MM.1S (cell line): ENCODE results near the gene SEMA6A.

ENCODE experiments used
- DNase-seq: peaks from one replicate; pipeline ENCODE4 v3.0.0-alpha.2; 2015
- H2AFZ ChIP-seq: fragments of 300-600 bp; sonication (generic); 2 replicates; pipeline ENCODE4 v1.6.0; 2016; ENCODE audit warnings: antibody characterized with exemption, low read length
- H3F3A ChIP-seq: fragments of 300-600 bp; sonication (generic); 2 replicates; pipeline ENCODE4 v1.6.1; 2016; ENCODE audit warnings: mild to moderate bottlenecking, antibody characterized with exemption, low read length, moderate library complexity, mixed read lengths; ENCODE audit not compliant: insufficient read depth
- H3K27ac ChIP-seq: fragments of 300-600 bp; sonication (generic); 2 replicates; pipeline ENCODE4 v1.5.1; 2016; ENCODE audit warnings: mild to moderate bottlenecking, low read length
- H3K27me3 ChIP-seq: fragments of 300-600 bp; sonication (generic); replicated peaks from 2 replicates; pipeline ENCODE4 v1.6.0; 2016; ENCODE audit warnings: low read length; ENCODE audit not compliant: insufficient read depth
- H3K36me3 ChIP-seq: fragments of 300-600 bp; sonication (generic); replicated peaks from 2 replicates; pipeline ENCODE4 v1.6.1; 2016; ENCODE audit warnings: mild to moderate bottlenecking, low read length, mixed read lengths; ENCODE audit not compliant: insufficient read depth
- H3K4me1 ChIP-seq: fragments of 300-600 bp; sonication (generic); 2 replicates; pipeline ENCODE4 v1.6.1; 2016; ENCODE audit warnings: low read length, mixed read lengths
- H3K4me2 ChIP-seq: fragments of 300-600 bp; sonication (generic); 2 replicates; pipeline ENCODE4 v1.6.0; 2016; ENCODE audit warnings: low read depth, low read length
- H3K4me3 ChIP-seq: fragments of 300-600 bp; sonication (generic); 2 replicates; pipeline ENCODE4 v1.5.1; 2016; ENCODE audit warnings: low read length, mixed read lengths
- H3K79me2 ChIP-seq: fragments of 300-600 bp; sonication (generic); 2 replicates; pipeline ENCODE4 v1.6.1; 2016; ENCODE audit warnings: mixed run types, low read length, mixed read lengths
- H3K9ac ChIP-seq: fragments of 300-600 bp; sonication (generic); 2 replicates; pipeline ENCODE4 v1.6.1; 2016; ENCODE audit warnings: low read length, mixed read lengths
- H3K9me2 ChIP-seq: fragments of 300-600 bp; sonication (generic); replicated peaks from 2 replicates; pipeline ENCODE4 v1.6.1; 2016; ENCODE audit warnings: mild to moderate bottlenecking, low read length, mixed read lengths; ENCODE audit not compliant: insufficient read depth
- H3K9me3 ChIP-seq: fragments of 300-600 bp; sonication (generic); replicated peaks from 2 replicates; pipeline ENCODE4 v1.6.1; 2016; ENCODE audit warnings: mild to moderate bottlenecking, low read length, mixed read lengths; ENCODE audit not compliant: insufficient read depth
- H4K20me1 ChIP-seq: fragments of 300-600 bp; sonication (generic); 2 replicates; pipeline ENCODE4 v1.6.1; 2016; ENCODE audit warnings: mild to moderate bottlenecking, low read length, moderate library complexity, mixed read lengths; ENCODE audit not compliant: insufficient read depth
- EZH2 ChIP-seq: fragments of 300-600 bp; sonication (generic); optimal IDR thresholded peaks from 2 replicates; pipeline ENCODE3; 2017; ENCODE audit warnings: low read depth, mild to moderate bottlenecking, antibody characterized with exemption, low read length, mixed read lengths
- EZH2phosphoT487 ChIP-seq: fragments of 300-600 bp; sonication (generic); IDR thresholded peaks from 2 replicates; pipeline ENCODE4 v1.6.1; 2018; ENCODE audit warnings: antibody characterized with exemption, low read length
- TF ChIP-seq, protein P1 (sequence below): fragments of 300-600 bp; sonication (generic); IDR thresholded peaks from 2 replicates; pipeline ENCODE4 v1.5.1; 2016; ENCODE audit warnings: antibody characterized with exemption, low read length, mixed read lengths

Gene SEMA6A

DNA sequence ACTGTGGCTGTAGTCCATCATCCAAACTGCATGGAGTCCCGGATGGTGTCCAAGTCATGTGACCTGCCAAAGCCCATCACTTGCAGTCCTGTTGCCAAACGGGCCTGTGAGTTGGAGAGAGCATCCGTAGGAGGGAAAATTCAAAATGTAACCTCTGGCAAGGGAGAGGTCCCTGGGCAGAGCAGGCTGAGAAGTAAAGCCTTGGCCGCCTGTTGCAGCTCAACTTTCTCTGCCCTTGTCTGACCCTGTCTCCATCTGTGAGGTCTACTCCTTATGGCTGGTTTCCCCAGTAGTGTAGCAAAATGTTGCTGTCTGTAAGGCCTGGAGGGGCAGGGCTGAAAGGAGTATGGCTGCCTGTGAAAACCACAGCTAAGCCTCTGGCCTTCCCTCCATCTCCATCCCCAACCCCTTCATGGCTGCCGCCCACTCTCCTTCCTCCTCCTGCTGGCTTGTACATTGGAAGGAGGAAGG, 163.5 kb downstream of the SEMA6A start:
- Histone ChIP-seq H3K9ac (no peak overlapping the region), H3K79me2 (no peaks in the 10 kb centered on the region), H3K27ac (no peak overlapping the region), H4K20me1 (no peaks in the 10 kb centered on the region), H3K27me3 (no peaks in the 10 kb centered on the region), H3K4me3 (no peak overlapping the region), H3K36me3 (no peaks in the 10 kb centered on the region), H3K4me1 (peaks cover 2% of the 10 kb centered on the region; the same call in 1 of the 2 replicates), H2AFZ (no peak overlapping the region), H3K9me2 (no peaks in the 10 kb centered on the region), H3K4me2 (no peak overlapping the region), H3F3A (no peaks in the 10 kb centered on the region), H3K9me3 (no peaks in the 10 kb centered on the region)
- no peak for DNase-seq
- TF ChIP-seq, protein P1, sequence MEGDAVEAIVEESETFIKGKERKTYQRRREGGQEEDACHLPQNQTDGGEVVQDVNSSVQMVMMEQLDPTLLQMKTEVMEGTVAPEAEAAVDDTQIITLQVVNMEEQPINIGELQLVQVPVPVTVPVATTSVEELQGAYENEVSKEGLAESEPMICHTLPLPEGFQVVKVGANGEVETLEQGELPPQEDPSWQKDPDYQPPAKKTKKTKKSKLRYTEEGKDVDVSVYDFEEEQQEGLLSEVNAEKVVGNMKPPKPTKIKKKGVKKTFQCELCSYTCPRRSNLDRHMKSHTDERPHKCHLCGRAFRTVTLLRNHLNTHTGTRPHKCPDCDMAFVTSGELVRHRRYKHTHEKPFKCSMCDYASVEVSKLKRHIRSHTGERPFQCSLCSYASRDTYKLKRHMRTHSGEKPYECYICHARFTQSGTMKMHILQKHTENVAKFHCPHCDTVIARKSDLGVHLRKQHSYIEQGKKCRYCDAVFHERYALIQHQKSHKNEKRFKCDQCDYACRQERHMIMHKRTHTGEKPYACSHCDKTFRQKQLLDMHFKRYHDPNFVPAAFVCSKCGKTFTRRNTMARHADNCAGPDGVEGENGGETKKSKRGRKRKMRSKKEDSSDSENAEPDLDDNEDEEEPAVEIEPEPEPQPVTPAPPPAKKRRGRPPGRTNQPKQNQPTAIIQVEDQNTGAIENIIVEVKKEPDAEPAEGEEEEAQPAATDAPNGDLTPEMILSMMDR, result no peak
- TF ChIP-seq EZH2 (no peak), EZH2phosphoT487 (no peak)

- Histone ChIP-seq H3K9me2 (no peaks in the 10 kb centered on the region), H3K27me3 (no peaks in the 10 kb centered on the region), H3K9me3 (no peaks in the 10 kb centered on the region), H3K4me1 (peaks cover 2% of the 10 kb centered on the region; the same call in 1 of the 2 replicates), H4K20me1 (no peaks in the 10 kb centered on the region), H2AFZ (no peak overlapping the region), H3K79me2 (no peaks in the 10 kb centered on the region), H3K9ac (no peak overlapping the region), H3F3A (no peaks in the 10 kb centered on the region), H3K4me2 (no peak overlapping the region), H3K4me3 (no peak overlapping the region), H3K27ac (no peak overlapping the region), H3K36me3 (no peaks in the 10 kb centered on the region)
- no peak for DNase-seq
- TF ChIP-seq EZH2 (no peak), EZH2phosphoT487 (no peak)
- TF ChIP-seq, protein P1, result no peak
Observed at GRCh38 chr5:116410336-116410890, 164.2 kb downstream of the SEMA6A start.

GRCh38 chr5:116409591-116410296, 164.9 kb downstream of the SEMA6A start:
- Histone ChIP-seq H3K4me1 (peaks cover 2% of the 10 kb centered on the region; the same call in 1 of the 2 replicates), H3K4me2 (no peak overlapping the region; the same call in 1 of the 2 replicates), H3K9me2 (no peaks in the 10 kb centered on the region), H3K9ac (no peak overlapping the region), H3F3A (no peaks in the 10 kb centered on the region), H3K79me2 (no peaks in the 10 kb centered on the region), H4K20me1 (no peaks in the 10 kb centered on the region), H3K36me3 (no peaks in the 10 kb centered on the region), H3K27ac (no peak overlapping the region; the same call in 1 of the 2 replicates), H3K9me3 (no peaks in the 10 kb centered on the region), H2AFZ (no peak overlapping the region), H3K27me3 (no peaks in the 10 kb centered on the region), H3K4me3 (no peak overlapping the region)
- DNase-seq, result peak; percentile 59
- TF ChIP-seq, protein P1, result no peak
- no peak for TF ChIP-seq EZH2phosphoT487
- no peak for TF ChIP-seq EZH2
